Gastrocnemius medialis (tissue), 4 donors: ENCODE data around the gene DIPK1C.

ENCODE experiments used
- POLR2A ChIP-seq, 2 donors: fragments of 450-650 bp; IDR thresholded peaks; one replicate each; pipeline ENCODE4 v1.6.1; 2017; ENCODE audit warnings: antibody characterized with exemption in 2 of 2, mild to moderate bottlenecking in 2 of 2, moderate library complexity in 2 of 2
- TF ChIP-seq, protein P1 (sequence below), 5 experiments: fragments of 450-650 bp in 3 of 5; fragments of 200-600 bp in 2 of 5; sonication (generic) in 2 of 5; IDR thresholded peaks in 4 of 5; conservative IDR thresholded peaks in 1 of 5; 1 replicate in 4 of 5; 2 replicates in 1 of 5; pipeline ENCODE4 v1.5.1; 2016 to 2019; ENCODE audit warnings: antibody characterized with exemption in 5 of 5, mild to moderate bottlenecking in 3 of 5, moderate library complexity in 3 of 5

- TF ChIP-seq, protein P1, sequence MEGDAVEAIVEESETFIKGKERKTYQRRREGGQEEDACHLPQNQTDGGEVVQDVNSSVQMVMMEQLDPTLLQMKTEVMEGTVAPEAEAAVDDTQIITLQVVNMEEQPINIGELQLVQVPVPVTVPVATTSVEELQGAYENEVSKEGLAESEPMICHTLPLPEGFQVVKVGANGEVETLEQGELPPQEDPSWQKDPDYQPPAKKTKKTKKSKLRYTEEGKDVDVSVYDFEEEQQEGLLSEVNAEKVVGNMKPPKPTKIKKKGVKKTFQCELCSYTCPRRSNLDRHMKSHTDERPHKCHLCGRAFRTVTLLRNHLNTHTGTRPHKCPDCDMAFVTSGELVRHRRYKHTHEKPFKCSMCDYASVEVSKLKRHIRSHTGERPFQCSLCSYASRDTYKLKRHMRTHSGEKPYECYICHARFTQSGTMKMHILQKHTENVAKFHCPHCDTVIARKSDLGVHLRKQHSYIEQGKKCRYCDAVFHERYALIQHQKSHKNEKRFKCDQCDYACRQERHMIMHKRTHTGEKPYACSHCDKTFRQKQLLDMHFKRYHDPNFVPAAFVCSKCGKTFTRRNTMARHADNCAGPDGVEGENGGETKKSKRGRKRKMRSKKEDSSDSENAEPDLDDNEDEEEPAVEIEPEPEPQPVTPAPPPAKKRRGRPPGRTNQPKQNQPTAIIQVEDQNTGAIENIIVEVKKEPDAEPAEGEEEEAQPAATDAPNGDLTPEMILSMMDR (IDR thresholded peaks at IDR 0.05 in 4 of 5, conservative IDR thresholded peaks at IDR 0.05 in 1 of 5) = no peak
- no peak for TF ChIP-seq POLR2A (IDR thresholded peaks at IDR 0.05)
These were observed 41.9 kb upstream of the DIPK1C start for GRCh38 chr18:74498712-74499627.
